A549 (cell line): ENCODE data around the gene PRPS1L1. TPM values are rescaled to one million over a fixed set of nuclear protein-coding genes. Genes with fewer than 3 reads are reported as not detected.

Source experiments
- ATAC-seq, 2 experiments: fragments of 200-7000 bp in 1 of 2; fragments of >200 bp in 1 of 2; cut with Nextera tagmentation in 1 of 2; cut with Tn5 transposase in 1 of 2; 3 replicates each; pipeline versions ENCODE4 v1.8.0 to v1.9.1; 2018 to 2020; ENCODE audit warnings: mild to moderate bottlenecking in 1 of 2, moderate library complexity in 1 of 2
- CTCF ChIA-PET: fragments of 300-600 bp; sonication (Branson Sonifier 250); formaldehyde crosslinking; extraction: SDS; loops from one replicate; lab custom pipeline; 2021; ENCODE audit warnings: antibody characterized with exemption, inconsistent platforms; lab: Yijun Ruan, JAX
- POLR2A ChIA-PET: fragments of 350-600 bp; formaldehyde crosslinking; extraction: SDS; loops from one replicate; lab custom pipeline; 2021; ENCODE audit warnings: antibody characterized with exemption, inconsistent platforms; lab: Yijun Ruan, JAX
- DNase-seq, 2 experiments: peaks; one replicate each; pipeline versions ENCODE4 v3.0.0 to v3.0.0-alpha.2; 2011 to 2016; ENCODE audit warnings: low read depth in 1 of 2, low spot score in 1 of 2
- FAIRE-seq: peaks from 2 replicates; lab custom pipeline; 2011; peaks lifted over from hg19 to GRCh38; lab: Jason Lieb, UNC
- H3K27ac ChIP-seq, 2 experiments: fragments of >200 bp; sonication (Bioruptor Twin); formaldehyde crosslinking; 3 replicates each; pipeline ENCODE4 v1.5.1; 2016 to 2017
- H3K4me1 ChIP-seq: fragments of >200 bp; sonication (Bioruptor Twin); formaldehyde crosslinking; 3 replicates; pipeline ENCODE4 v1.6.1; 2016
- H3K4me2 ChIP-seq: fragments of >200 bp; sonication (Bioruptor Twin); formaldehyde crosslinking; 3 replicates; pipeline ENCODE4 v1.6.1; 2016
- H3K4me3 ChIP-seq: fragments of >200 bp; sonication (Bioruptor Twin); formaldehyde crosslinking; 3 replicates; pipeline ENCODE4 v1.5.1; 2016
- H3K9me3 ChIP-seq: fragments of >200 bp; sonication (Bioruptor Twin); formaldehyde crosslinking; 3 replicates; pipeline ENCODE4 v1.6.1; 2016
- BHLHE40 ChIP-seq: IDR thresholded peaks from 2 replicates; pipeline ENCODE4 v1.6.1; 2012; ENCODE audit warnings: low read depth, low read length, inconsistent platforms
- CEBPB ChIP-seq, 2 experiments: fragments of >200 bp in 1 of 2; sonication (Bioruptor Twin) in 1 of 2; formaldehyde crosslinking in 1 of 2; IDR thresholded peaks; 2 replicates each; pipeline ENCODE4 v1.6.1; 2012 to 2016
- CHD4 ChIP-seq: fragments of 200-600 bp; sonication (generic); IDR thresholded peaks from 2 replicates; pipeline ENCODE4 v1.6.1; 2016; ENCODE audit warnings: antibody characterized with exemption, mild to moderate bottlenecking, borderline replicate concordance
- GATA3 ChIP-seq: IDR thresholded peaks from 2 replicates; pipeline ENCODE4 v1.6.1; 2012; ENCODE audit warnings: borderline replicate concordance
- HOXA7 ChIP-seq: fragments of 250-450 bp; sonication (Bioruptor Pico); IDR thresholded peaks from 2 replicates; pipeline ENCODE4 v1.5.0; 2020; ENCODE audit warnings: mild to moderate bottlenecking, moderate library complexity
- JUN ChIP-seq, 2 experiments: fragments of >200 bp; sonication (Bioruptor Twin); formaldehyde crosslinking; IDR thresholded peaks; 2 replicates in 1 of 2; 3 replicates in 1 of 2; pipeline ENCODE4 v1.6.1; 2016 to 2017
- JUNB ChIP-seq: fragments of >200 bp; sonication (Bioruptor Twin); formaldehyde crosslinking; IDR thresholded peaks from 2 replicates; pipeline ENCODE4 v1.6.1; 2016
- MAFK ChIP-seq: fragments of 450-650 bp; IDR thresholded peaks from 2 replicates; pipeline ENCODE4 v1.6.1; 2014; ENCODE audit not compliant: partially characterized antibody
- MAZ ChIP-seq: fragments of 150-350 bp; IDR thresholded peaks from 2 replicates; pipeline ENCODE4 v1.6.1; 2014; ENCODE audit warnings: antibody characterized with exemption, low read depth, low read length, borderline replicate concordance
- MYC ChIP-seq: IDR thresholded peaks from 2 replicates; pipeline ENCODE4 v1.6.1; 2012; ENCODE audit warnings: mild to moderate bottlenecking, inconsistent platforms, low read length, improper control_type of control experiment, borderline replicate concordance
- NFE2L2 ChIP-seq: fragments of 150-350 bp; conservative IDR thresholded peaks from 2 replicates; pipeline ENCODE4 v1.6.1; 2014; ENCODE audit warnings: low read length
- POLR2A ChIP-seq: IDR thresholded peaks from 2 replicates; pipeline ENCODE4 v1.6.1; 2012; ENCODE audit warnings: mild to moderate bottlenecking, low read length
- POLR2AphosphoS2 ChIP-seq: conservative IDR thresholded peaks from 2 replicates; pipeline ENCODE4 v1.6.1; 2012; ENCODE audit warnings: low read length, improper control_type of control experiment, inconsistent platforms
- RNF2 ChIP-seq: fragments of 200-600 bp; sonication (generic); IDR thresholded peaks from 2 replicates; pipeline ENCODE4 v1.6.1; 2016; ENCODE audit warnings: low read depth, mild to moderate bottlenecking, antibody characterized with exemption, moderate library complexity, borderline replicate concordance
- SMC3 ChIP-seq: fragments of >200 bp; sonication (Bioruptor Twin); formaldehyde crosslinking; IDR thresholded peaks from 3 replicates; pipeline ENCODE4 v1.6.1; 2018; ENCODE audit warnings: inconsistent platforms
- SREBF2 ChIP-seq: fragments of 450-650 bp; IDR thresholded peaks from 2 replicates; pipeline ENCODE4 v1.6.1; 2014; ENCODE audit warnings: mild to moderate bottlenecking, moderate library complexity
- TFCP2L1 ChIP-seq: fragments of 250-450 bp; sonication (Bioruptor Pico); IDR thresholded peaks from 2 replicates; pipeline ENCODE4 v1.5.0; 2021; ENCODE audit warnings: mild to moderate bottlenecking
- ZFP36 ChIP-seq: fragments of 450-650 bp; IDR thresholded peaks from 2 replicates; pipeline ENCODE4 v1.6.1; 2014; ENCODE audit warnings: borderline replicate concordance; ENCODE audit not compliant: partially characterized antibody
- ZSCAN20 ChIP-seq: fragments of 250-450 bp; sonication (Bioruptor Pico); IDR thresholded peaks from 2 replicates; pipeline ENCODE4 v1.8.0; 2022; ENCODE audit warnings: mild to moderate bottlenecking, moderate library complexity
- WGBS: methylation state at CpG from one replicate; pipeline ENCODE4 v1.1.6; 2017; ENCODE audit errors: missing lambda C conversion rate; 5-methylcytosine and 5-hydroxymethylcytosine counted together
- polyA plus RNA-seq, 4 experiments: library from polyadenylated mRNA; depleted of rRNA in 3 of 4; stranded (reverse); fragments of >200 nt; fragmentation: RNase III in 1 of 4; extraction: RNeasy Plus Mini Kit Qiagen cat#74134 plus additional on column Dnase treatment in 1 of 4; gene quantifications; 2 replicates in 3 of 4; 3 replicates in 1 of 4; pipeline ENCODE4 v1.2.3, GENCODE V29; 2011 to 2017
- TF ChIP-seq, protein P1 (sequence below): fragments of 250-450 bp; sonication (Bioruptor Pico); IDR thresholded peaks from 2 replicates; pipeline ENCODE4 v1.5.0; 2020; ENCODE audit warnings: low read depth, mild to moderate bottlenecking, moderate library complexity
- TF ChIP-seq, protein P2 (sequence below): fragments of 250-450 bp; sonication (Bioruptor Pico); IDR thresholded peaks from 2 replicates; pipeline ENCODE4 v1.5.0; 2021; ENCODE audit warnings: mild to moderate bottlenecking, moderate library complexity, borderline replicate concordance

Gene PRPS1L1
- polyA plus RNA-seq, 2 of the 4 experiments (the other 2 are of a cell fraction): not detected

DNA sequence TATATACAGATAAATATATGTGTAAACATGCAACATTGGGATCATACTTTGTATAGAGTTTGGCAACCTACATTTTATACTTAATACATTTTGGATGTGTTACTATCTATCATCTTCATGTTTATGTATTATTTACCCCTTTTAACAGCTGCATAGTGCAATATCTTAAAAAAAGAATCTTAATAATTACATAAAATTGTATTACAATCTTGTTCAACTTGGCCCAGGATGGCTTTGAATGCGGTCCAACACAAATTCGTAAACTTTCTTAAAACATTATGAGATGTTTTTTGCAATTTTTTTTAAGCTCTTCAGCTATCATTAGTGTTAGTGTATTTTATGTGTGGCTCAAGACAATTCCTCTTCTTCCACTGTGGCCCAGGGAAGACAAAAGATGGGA is 26.3 kb upstream of the PRPS1L1 start:
- WGBS: 87% methylated on average over 2 of the region's 2 CpGs
- H3K9me3 ChIP-seq: no peaks in the 10 kb centered on the region
- no peak for FAIRE-seq
- no peak overlapping the region for H3K4me2 ChIP-seq
- H3K27ac ChIP-seq: no peak overlapping the region
- CTCF ChIA-PET: interaction anchor here (1.3 kb wide), 1 partner anchor 10 kb away, joined by 3 read pairs; no protein-coding TSS in a partner anchor
- POLR2A ChIA-PET: no interaction called here
- ATAC-seq: no peak
- DNase-seq: no peak
- no peak overlapping the region for H3K4me3 ChIP-seq
- no peaks in the 10 kb centered on the region for H3K4me1 ChIP-seq
- TF ChIP-seq HOXA7 (CRISPR knock-in tag): no peak
- TF ChIP-seq POLR2AphosphoS2: no peak
- TF ChIP-seq JUNB: no peak
- TF ChIP-seq CEBPB (IDR thresholded peaks at IDR 0.05): no peak
- TF ChIP-seq JUN (IDR thresholded peaks at IDR 0.05): no peak
- no peak for TF ChIP-seq MYC
- TF ChIP-seq GATA3: no peak
- TF ChIP-seq MAZ: no peak
- TF ChIP-seq, protein P1, sequence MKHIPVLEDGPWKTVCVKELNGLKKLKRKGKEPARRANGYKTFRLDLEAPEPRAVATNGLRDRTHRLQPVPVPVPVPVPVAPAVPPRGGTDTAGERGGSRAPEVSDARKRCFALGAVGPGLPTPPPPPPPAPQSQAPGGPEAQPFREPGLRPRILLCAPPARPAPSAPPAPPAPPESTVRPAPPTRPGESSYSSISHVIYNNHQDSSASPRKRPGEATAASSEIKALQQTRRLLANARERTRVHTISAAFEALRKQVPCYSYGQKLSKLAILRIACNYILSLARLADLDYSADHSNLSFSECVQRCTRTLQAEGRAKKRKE: no peak
- no peak for TF ChIP-seq NFE2L2
- no peak for TF ChIP-seq TFCP2L1
- no peak for TF ChIP-seq BHLHE40
- no peak for TF ChIP-seq POLR2A

DNA sequence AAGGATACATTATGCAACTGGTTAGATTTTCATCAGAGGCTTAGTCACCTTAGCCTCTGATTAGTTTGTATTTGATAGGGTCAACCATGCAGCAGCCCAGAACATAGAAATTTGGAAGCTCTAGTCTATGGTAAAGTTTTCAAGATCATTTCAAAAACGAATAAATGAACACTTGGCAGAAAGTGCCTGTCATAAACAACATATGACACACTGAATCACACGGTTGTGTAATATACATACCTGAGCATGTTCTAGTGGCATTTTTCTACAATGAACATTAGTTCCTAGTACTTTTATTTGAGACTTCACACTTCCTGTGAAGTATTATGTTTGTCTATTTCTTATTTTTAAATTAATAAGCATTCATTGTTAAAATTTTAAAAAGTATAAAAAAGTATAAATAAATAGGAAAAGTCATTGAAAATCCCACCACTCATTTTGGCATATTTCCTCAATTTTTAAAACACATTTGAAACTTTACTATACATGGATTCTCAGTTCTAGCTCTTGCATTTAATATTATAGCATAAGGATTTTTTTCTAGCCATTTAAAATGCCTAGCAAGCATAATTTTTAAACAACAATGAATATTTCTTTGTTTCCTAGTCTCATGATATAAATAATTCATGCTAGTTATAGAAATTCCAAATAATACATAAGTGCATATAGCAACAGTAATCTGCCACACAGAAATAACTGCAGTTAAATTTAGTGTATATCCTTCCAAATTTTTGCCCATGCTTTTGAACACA is 25.7 kb upstream of the PRPS1L1 start:
- ChIA-PET POLR2A (interaction anchor here (0.6 kb wide), 1 partner anchor 476 kb away, joined by 3 read pairs; no protein-coding TSS in a partner anchor), CTCF (interaction anchor here (1.3 kb wide), 1 partner anchor 10 kb away, joined by 3 read pairs; no protein-coding TSS in a partner anchor)
- Histone ChIP-seq H3K4me3 (no peak overlapping the region), H3K4me1 (no peaks in the 10 kb centered on the region), H3K9me3 (no peaks in the 10 kb centered on the region), H3K27ac (no peak overlapping the region), H3K4me2 (no peak overlapping the region)
- FAIRE-seq (no peak), ATAC-seq (no peak), DNase-seq (no peak)
- WGBS: 6% methylated on average over 2 of the region's 2 CpGs
- TF ChIP-seq RNF2 (no peak), CHD4 (no peak), SREBF2 (no peak), MAFK (peak; percentile 33)

DNA sequence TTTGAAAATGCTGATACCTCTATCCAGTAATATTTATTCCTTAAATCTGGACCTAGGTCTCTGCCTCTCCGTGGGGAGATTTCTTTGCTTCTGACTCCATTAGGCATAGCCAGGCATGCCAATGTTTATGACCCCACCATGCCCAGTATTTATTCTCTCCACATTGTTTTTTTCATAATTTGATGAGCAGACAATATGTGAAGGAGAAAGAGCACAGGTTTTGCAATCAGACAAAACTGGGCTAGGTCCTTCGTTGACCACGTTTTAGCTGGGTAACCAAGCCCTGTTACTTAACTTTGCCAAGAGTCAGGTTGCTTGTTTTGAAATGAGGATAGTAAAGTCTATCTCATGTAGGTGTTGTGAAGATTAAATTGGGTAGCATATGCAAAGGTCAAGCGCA is 21.6 kb upstream of the PRPS1L1 start:
- TF ChIP-seq ZFP36: no peak
- peak; percentile 66 for TF ChIP-seq MAFK
- POLR2A ChIA-PET: no interaction called here
- H3K27ac ChIP-seq: no peak overlapping the region
- CTCF ChIA-PET: interaction anchor here (1.6 kb wide), 1 partner anchor 44 kb away, joined by 4 read pairs; no protein-coding TSS in a partner anchor
- FAIRE-seq (no peak), ATAC-seq (no peak), DNase-seq (no peak)
- H3K4me3 ChIP-seq: no peak overlapping the region
- no peaks in the 10 kb centered on the region for H3K9me3 ChIP-seq
- H3K4me1 ChIP-seq: no peaks in the 10 kb centered on the region; the same call in 2 of the 3 replicates
- no peak overlapping the region for H3K4me2 ChIP-seq
- 58% methylated on average over 4 of the region's 4 CpGs for WGBS

DNA sequence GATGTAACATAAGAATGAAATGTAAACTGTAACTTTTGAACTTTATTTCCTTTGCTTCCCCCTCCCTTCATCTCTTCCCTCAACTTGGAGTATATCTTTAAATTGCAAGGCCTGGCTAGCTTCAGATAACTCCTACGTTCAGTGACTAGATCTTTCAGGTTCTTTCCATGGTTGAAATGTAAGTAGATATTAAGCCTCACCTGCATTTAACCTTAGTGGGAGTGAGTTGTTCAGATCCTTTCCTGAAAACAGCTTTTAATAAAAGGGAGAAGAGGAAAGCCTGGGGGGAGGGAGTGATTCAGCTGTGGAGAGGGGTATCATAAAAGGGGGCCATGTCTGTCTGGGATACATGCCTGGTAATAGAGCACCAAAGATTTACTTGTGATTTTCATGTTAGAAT is 19.0 kb upstream of the PRPS1L1 start:
- ATAC-seq: no peak
- H3K4me2 ChIP-seq: no peak overlapping the region
- no peaks in the 10 kb centered on the region; the same call in 2 of the 3 replicates for H3K4me1 ChIP-seq
- CTCF ChIA-PET: no interaction called here
- DNase-seq: no peak
- TF ChIP-seq ZSCAN20 (CRISPR knock-in tag): no peak
- TF ChIP-seq JUNB: no peak
- TF ChIP-seq POLR2A: no peak
- TF ChIP-seq GATA3: no peak
- TF ChIP-seq MAZ: no peak
- TF ChIP-seq MYC: no peak
- TF ChIP-seq, protein P2, sequence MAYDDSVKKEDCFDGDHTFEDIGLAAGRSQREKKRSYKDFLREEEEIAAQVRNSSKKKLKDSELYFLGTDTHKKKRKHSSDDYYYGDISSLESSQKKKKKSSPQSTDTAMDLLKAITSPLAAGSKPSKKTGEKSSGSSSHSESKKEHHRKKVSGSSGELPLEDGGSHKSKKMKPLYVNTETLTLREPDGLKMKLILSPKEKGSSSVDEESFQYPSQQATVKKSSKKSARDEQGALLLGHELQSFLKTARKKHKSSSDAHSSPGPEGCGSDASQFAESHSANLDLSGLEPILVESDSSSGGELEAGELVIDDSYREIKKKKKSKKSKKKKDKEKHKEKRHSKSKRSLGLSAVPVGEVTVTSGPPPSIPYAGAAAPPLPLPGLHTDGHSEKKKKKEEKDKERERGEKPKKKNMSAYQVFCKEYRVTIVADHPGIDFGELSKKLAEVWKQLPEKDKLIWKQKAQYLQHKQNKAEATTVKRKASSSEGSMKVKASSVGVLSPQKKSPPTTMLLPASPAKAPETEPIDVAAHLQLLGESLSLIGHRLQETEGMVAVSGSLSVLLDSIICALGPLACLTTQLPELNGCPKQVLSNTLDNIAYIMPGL: no peak
- no peak for TF ChIP-seq NFE2L2
- TF ChIP-seq SMC3: no peak
- TF ChIP-seq, all 56 proteins: peak for 0
- 30% methylated on average over 1 of the region's 1 CpG for WGBS
- no peak overlapping the region for H3K27ac ChIP-seq
- FAIRE-seq: no peak
- no peak overlapping the region for H3K4me3 ChIP-seq
- no peaks in the 10 kb centered on the region for H3K9me3 ChIP-seq
- POLR2A ChIA-PET: no interaction called here
